ENCODE results near the gene PITPNM1.
"Not testable (repeated sequence)": the region's sequence is repeated elsewhere in the genome, so short reads cannot be mapped to it uniquely, and the experiment has no call there.

Gene PITPNM1

DNA sequence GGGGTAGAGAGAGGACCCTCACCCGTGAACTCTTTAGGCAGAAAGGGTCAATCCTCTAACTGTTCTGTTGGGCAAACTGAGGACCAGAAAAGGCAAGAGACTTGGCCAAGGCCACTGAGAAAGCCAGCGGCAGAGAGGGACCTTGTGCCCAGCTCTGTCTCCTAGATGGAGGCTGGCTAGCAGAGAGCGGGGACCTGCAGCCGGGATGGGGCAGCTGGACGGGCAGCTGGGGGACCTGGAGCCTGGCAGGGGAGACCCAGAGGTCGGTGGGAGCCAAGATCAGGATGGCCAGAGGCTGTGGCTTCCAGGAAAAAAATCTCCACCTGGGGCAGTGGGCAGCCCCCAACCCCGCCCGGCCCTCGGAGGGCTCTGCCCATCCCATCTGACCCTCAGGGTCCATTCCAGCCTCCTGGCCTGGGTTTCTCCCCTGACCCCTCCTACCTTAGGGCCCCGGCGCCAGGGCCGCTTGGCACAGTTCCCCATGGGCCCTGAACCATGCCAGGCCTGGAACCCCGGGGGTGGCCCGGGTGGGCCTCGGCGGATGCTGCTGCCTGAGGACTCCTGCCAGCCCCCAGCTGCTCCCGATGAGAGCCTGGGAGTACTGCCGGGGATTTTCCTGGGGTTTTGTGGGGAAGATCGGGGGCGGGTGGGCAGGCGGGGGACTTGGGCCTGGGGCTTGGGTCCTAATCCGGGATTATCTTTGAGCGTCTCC is 17.8 kb upstream of the PITPNM1 start, which contains the start of gene CABP2:
CABP2 (minus strand) TSS at position 603 of the 712 bp plus-strand sequence; CDS start at position 483, 120 bp downstream.
- DNase-seq: no peak

DNA sequence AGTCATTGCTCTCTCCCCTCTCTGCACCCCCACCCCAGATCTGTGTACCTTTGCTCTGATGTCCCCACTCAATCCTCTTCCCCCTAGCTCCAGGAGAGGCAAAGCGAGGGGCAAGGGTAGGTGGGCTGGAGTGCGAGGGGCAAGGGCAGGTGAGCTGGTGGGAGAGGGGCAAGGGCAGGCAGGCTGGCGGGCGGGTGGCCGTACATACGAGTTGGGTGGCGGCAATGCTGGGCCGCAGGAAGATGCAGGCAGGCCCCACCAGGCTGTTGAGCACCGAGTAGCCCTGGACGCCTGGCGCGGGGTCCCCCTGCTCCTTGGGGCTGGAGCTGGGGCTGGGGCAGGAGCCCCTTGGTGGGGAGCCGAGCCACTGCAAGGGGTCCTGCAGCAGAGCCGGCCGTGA is 17.2 kb upstream of the PITPNM1 start:
- DNase-seq: no peak

DNA sequence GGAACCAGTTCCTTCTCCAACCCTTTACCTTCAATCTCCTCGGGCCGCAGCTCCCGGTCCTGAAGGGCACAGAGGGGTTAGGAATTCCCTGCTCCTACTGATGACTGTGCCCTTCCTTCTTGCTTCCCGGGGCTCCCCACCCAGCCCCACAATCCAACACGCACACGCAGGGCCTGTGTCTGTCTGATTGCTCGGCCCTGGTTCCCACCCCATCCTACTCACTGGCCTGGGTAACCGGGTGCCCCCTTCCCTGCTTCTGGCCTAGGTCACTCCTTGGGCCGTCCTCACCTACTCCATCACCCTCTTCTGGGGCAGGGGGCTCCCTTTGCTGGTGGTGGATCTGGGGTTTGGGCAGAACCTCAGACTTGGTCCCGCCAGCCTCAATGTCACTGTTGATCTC is 16.8 kb upstream of the PITPNM1 start:
- DNase-seq: no peak

DNA sequence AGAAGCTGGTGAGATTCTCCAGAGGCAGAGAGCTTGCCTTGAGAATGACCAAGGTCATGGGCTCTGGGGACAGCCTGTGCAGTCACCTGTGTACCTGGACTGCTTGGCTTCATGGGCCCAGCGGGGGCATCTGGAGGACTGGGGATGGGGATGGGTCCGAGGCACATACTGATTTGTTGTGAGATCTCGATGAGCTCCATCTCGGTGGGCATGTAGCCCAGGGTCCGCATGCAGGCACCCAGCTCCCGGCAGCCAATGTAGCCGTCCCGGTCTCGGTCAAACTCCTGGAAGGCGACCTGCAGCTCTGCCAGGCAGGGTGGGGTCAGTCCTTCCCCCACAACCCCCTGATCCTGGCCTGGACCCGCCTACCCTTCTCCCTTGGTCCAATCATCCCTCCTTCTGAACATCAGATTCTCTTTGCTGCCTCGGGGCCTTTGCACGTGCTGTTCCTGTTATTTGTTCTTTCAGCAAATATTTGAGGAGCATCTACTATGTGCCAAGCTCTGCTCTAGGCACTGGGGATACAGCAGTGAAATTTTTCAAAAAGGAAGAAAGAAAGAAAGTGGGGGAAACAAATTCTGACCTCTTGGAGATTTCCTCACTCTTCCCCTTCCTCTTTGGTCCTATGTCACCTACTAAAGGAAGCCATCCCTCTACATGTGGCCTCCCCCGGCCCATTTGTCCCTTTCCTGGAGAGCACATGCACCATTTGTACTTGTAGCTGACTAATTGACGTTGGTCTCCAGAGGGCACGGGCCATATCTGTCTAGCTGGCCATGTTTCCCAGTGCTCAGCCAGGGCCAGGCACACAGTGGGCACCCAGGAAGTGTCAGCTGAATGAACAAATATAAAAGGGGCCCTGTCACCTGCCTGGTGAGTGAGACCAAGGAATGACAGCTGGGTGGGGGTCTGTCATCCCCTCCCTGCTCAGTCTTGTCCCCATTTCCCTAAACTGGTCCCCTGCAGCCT is 16.0 kb upstream of the PITPNM1 start:
- no peak for DNase-seq

DNA sequence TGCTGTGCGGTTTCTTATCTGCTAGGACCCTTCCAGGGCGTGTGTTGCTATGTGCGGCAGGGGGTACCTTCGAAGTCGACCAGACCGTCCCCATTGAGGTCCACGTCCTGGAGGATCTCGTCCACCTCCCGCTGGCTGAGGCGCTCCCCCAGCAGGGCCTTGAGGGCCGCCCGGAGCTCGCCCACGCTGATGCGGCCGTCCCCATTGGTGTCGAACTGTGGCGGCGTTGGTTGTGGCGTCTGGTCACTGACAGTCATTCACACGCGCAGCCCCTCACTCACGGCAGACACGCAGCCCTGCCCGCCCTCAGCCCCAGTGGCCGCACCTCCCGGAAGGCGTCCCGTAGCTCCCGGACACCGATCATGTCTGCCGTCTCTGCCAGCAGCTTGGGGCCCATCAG is 14.6 kb upstream of the PITPNM1 start:
- DNase-seq: no peak

DNA sequence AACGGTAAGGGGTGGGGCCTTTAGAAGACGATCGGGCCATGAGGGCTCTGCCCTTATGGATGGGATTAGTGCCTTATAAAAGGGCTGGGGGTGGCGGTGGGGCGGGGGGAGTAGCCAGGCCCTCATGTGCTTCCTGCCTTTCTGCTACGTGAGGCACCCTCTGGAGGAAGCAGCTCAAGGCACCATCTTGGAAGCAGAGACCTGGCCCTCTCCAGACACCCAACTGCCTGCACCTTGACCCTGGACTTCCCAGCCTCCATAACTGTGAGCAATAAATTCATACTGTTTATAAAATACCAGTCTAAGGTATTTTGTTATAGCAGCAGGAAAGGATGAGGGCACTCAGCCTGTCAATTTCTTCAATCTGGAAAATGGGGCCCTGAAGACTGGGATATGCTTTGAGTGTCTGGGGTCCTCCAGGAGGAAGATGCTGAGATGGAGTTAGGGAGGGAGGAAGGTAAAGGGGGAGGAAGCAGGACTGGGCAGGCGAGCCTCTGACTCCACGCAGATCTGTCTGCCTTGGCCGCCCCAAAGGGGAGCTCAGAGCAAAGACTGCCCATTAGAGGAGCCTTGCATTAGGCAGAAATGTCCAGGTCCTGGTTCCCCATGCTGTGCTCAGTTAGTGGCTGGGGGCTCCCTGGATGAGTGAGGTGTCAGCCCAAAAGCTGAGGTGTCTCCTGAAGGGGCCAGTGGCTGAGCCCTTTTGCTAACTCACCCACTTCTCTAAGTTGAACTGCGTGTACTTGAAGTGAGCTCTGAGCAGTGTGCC is 12.8 kb upstream of the PITPNM1 start:
- no peak for DNase-seq

DNA sequence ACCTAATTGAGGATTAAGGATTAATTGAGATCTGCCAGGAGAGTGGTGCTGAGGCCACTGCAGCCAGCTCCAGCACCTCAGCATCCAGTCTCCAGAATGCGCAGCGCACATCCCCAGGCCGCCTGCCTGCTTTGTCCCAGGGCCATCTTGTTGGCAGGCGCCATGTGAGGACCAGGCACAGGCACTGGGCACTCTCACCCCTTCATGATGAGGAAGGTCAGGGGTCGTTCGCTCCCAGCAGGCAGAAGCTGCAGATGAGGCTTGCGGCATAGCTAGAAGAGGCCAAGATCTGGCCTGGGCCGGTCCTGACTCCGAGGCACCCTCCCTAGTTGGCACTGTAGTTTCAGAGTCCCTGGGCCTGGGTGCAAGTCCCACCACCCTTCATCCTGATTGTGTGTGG is 11.6 kb upstream of the PITPNM1 start:
- no peak for DNase-seq

DNA sequence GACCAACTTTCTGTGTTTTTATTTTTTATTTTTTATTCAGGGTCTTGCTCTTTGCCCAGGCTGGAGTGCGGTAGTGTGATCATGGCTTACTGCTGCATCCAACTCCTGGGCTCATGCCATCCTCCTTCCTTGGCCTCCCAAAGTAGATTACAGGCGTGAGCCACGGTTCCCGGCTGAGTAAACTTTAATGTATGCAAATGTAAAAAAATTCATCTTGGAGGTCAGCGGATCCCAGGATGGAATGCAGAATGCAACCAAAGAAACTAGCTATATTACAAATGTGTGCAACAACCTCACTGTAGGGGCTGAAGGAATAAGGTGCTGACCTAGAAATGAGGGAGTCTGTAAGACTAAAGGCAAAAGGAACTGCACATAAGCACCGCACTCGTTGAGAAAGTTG is 9.0 kb upstream of the PITPNM1 start:
- DNase-seq: no peak

DNA sequence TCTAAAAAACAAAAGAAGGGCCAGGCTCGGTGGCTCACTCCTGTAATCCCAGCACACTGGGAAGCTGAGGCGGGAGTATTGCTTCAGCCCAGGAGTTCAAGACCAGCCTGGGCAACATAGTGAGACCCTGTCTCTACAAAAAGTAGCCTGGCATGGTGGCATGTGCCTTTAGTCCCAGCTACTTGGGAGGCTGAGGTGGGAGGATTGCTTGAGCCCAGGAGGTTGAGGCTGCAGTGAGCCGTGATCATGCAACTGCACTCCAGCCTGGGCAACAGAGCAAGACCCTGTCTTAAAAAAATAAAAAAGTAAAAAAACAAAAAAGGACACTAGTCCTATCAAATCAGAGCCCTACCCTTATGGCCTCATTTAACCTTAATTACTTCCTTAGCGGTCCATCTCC is 6.4 kb upstream of the PITPNM1 start:
- not testable (repeated sequence) for DNase-seq

DNA sequence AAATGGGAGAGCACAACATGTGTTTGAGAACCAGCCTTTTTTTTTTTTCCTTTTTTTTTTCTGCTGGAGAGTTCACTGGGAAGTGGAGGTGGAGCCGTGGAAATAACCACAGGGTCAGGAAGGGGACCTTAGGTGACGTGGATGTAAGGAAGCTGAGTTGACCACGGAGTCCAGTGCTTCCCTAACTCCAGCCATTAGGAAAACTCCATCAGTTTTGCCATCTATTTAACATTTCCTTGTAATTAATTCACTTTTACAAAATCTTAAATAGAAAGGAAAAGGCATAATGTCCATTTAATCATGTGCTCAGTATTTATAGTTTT is 4.8 kb upstream of the PITPNM1 start:
- no peak for DNase-seq

DNA sequence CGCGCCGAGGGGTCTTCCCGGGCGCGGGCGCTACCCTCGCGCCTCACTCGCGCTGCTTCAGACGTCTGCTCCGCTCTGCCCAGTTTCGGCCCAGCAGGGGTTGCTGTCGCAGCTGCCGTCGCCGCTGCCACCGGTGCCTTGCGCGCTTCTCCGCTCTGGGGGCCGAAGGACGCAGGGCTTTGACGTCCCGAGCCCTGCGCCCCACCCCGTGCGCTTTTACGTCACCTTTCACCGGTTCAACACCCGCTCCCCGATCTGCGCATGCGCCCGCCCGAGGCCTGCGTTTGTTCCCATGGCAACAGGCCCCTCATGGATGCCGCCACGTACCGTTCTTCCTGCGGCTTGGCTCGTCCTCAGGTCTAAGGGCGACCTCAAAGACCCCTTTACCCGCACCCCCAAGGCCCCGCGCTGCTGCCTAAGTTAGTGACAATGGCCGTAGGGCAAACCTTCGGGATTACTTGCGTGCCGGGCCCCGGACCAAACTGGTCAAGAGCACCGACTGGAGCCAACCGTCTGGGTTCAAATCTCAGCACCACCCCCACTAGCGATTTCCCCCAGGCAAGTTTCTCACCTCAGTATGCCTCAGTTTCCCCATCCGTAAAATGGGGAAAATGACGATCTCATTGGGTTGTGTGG is 3.4 kb upstream of the PITPNM1 start:
- peak; percentile 97 for DNase-seq

DNA sequence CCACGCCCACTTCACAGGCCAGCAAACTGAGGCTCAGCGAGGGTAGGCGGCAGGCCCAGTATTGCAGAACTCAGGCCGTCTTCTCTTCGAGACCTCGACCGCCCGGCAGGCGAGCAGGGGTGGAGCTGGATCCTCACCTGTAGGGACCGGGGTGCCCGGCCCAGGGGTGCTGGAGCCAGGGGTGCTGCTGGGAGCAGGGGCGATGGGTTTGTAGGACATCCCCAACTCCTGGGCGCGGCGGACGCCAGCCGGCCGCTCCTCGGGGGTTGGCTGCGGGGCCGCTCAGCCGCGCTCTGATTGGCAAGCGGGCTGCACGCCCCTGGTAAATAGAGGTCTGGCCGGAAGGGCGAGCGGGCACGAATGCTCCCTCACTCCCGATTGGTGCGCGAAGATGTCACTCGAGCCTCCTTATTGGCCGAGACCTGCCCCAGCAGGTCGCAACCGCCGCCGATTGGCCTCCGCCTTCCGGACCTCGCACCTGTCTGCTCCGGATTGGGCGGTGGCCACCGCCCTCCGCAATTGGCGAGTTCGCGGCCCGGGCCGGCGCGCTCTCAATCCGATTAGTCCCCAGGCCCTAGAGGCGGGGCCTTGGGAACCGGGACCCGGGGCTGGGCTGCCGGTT is 2.8 kb upstream of the PITPNM1 start, which contains the start of gene CDK2AP2:
CDK2AP2 (minus strand) TSS at position 299 of the 622 bp plus-strand sequence; CDS start at position 219, 80 bp downstream.
- DNase-seq: peak; percentile 100

DNA sequence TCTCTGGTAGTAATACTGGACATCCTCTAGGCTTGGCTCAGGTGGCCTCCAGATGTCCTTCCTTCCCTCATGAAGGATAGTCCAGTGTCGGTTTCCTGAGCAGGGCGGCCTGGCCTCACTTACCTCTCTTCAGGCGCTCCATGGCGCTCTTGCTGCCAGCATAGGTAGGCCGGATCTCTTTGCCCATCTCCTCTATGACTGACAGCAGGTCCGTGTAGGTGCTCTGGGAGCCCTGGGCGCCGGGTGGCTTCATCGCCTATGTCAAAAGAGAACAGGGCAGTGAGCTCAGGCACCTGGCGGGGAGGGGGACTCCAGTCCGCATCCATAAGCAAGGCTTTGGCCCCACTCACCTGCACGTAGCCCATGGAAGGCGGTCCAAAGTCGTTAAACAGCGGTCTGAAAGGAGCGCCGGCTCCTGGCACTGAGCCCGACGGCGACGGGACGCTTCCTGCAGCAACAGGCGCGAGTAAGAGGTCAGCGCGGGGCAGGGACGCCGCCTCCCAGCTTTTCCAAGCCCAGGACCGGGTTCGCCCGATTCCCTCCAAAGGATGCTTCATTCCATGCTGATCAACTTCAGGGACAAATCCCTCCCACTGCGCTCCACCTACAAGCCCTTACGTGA is 2.2 kb upstream of the PITPNM1 start:
- DNase-seq: no peak

DNA sequence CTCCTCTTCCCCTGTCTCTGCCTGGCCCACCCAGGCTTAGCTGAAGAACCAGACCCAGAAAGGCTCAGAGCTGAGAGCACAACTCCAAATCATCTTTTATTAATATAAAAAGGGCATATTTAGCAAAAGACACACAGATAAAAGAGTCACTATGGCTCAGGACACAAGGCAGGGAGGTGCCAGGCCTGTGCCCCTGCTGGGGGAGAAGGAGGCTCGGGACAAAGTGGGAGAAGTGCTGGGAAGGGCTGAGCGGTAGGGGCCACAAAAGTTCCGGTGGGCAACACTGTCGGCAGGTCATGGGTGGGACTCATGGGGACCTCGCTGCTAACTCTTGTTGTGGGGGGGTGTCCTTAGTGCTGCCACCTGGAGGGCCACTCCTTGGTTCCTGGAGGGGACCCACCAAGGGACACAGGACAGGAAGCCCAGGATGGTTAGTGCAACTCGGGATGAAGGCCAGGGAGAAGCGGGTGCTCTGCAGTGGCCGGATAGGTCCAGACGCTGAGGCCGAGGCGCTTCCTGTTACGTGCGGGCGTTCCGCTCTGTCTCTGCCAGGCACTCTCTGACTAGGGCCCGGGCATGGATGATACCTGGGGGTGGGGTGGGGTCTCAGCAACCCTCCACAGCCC is 1.4 kb upstream of the PITPNM1 start:
- no peak for DNase-seq

DNA sequence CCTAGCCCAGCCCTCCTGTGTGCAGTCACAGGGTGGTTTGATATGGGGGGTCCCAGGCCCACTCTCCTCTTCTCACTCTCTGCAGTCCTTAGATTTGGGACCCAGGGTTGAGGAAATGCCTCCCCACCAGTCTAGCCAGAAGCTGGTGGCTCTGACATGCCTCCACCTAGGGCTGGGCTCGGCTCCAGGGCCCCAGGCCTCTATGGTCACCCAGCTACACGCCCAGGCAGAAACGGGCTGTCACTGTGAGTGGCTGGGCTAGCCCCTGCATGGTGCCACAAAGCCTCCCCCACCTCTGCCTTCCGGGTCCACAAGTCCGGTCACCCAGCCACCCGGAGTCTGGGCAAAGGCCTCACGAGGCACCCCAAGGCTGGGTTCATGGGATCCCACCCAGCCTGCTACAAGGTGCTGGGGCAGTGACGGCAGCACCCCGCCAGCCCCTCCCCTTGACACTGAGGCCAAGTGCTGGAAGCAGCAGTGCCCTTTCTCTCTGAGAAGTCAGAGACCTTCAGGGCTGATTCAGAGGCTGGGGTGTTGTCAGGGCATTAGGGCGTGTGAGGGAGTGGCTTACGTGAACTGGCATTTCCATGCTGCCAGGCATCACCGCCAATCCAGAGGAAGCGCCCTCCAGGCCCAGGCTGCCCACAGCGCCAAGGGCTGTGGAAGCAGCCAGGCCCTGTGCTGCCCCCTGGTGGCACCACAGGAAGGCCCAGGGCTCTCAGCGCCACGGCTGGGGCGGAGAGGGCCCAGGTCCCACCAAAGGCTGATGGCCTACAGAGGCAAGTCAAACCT is 638 bp upstream of the PITPNM1 start:
- peak; percentile 86 for DNase-seq

DNA sequence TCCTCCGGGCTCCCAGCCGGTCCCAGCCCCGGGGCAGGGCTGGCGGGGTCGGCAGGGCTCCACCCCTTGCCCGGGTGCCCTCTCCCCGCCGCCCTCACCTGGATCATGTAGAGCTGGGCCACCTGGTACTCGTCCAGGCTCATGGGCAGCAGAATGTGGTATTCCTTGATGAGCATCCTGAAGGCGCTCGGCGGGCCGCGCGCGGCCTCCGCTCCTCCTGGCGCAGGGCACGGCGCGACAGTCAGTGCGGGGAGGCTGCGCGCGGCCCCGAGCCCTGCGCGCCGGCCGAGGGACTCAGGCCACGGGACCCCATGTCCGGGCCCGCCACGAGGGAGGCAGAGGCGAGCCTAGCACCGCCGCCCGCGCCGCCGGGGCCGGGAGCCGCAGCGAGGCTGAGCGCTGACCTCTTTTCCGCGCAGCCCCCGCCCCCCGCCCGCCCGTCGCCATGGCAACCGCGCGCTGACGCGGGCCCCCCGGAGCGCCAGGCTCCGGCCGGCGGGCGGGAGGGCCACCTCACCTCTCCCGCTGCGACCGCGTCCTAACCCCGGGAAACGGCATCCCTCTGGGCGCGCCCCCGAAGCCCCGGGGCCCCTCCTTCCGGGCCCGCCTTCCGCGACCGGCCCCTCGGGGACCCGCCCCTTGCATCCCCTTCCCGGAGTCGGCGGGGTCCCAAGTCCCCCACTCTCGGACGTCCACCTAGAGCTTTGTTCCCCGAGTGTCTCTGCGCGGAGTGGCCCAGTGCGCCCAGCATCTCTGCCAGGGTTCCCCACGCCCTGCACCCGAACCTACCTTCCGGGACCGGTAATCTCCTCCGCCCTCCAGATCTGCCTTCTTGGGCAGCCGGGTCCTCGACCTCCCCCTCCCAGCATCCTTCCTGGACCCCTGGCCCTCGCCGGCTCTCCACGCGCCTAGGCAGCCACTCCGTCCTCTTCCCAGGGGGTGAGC is 886 bp downstream of the PITPNM1 start:
- DNase-seq: peak; percentile 40

DNA sequence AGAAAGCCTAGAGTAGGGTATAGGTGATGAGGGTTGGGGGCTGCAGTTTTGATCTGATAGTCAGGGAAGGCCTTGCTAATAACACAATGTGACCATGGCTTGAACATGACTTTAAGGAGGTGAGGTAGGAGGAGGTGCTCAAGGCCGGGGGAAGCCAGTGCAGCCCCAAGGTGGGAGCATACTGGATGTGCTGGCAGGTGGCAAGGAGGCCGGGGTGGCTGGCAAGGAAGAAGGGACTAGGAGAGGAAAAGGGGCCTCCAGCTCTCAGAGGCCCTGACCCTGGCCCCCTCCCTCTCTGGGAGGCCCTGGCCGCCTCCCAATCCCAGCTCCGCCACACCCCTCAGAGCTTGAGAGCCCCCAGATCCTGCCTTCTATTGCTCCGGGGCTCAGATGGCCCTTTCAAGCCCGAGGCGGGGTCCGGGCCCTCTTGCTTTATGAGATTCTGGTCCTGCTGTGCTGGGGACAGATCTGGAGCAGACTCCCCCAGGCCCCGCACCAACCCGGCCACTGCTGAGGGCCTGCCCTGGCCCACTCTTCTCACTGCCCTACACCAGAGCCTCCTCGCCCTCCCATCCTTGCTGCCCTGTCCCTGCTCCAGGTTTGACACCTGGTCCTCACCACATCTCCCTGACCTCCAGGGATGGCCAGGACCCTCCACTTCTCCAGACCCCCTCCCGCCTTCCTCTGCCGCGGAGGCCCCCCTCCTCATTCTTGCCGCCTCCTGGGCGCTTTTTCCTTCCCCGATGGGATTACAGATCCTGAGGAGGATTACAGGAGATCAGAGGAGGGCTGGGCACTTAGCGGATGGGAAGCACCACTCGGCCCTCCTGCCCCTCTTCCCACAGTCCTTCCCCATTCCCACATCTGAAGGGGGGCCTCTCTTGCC is 1.8 kb downstream of the PITPNM1 start:
- DNase-seq: no peak

DNA sequence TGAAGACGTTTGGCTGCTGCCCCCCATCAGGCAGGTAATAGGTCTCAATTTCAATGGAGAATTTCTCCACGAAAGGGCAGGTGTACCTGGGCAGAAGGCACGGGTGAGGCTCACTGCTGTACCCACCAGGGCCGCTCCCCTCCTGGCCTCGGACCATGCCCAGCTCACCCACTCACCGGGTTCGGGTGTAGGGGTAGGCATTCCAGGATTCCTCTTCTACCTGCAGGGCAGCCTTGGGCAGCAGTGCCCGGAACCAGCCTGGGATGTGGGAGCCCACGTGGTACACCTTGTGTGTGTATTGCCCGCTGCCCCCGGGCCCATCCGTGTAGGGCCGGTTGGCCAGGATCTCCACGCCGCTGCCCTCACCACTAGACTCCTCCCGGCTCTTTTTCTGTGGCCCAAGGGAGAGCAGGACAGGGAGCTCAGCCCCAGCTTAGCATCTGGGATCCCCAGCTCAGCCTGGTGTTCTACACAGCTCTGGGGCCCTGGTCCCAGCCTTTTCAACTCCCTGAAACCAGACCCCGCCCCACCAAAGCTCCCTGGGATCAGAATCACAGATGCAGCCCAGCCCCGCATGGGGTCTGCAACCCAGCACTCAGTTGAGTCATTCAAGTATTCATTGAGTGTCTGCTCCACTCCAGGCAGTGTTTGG is 2.7 kb downstream of the PITPNM1 start:
- no peak for DNase-seq

All from COR-L47 (cell line).